ENCODE measurements around the gene AKAP6. TPM values are rescaled to one million over a fixed set of nuclear protein-coding genes. Genes with fewer than 3 reads are reported as not detected.

Gene AKAP6
- total and polyA plus RNA-seq, 2 experiments from 2014 or later, result 9.2 to 21.8 TPM

DNA sequence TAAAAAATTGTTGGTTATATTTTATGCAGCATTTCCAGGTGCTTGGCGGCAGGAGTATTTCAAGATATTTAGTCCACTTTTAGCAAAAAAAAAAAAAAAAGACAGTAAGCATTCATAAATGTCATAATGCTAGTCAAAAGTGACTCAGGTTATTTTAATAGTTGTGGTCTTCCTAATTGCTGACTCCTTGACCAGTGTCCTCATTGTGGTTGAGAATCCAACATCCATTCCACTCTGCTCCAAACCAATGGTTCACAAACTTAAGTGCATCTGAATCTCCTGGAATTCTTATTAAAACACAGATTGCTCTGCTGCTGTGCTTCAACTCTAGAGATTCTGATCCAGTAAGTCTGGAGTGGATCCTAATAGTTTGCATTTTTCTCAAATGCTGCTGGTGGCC lies 71.4 kb downstream of the AKAP6 start:
- Histone ChIP-seq H3K9me3 (ENCODE audit: low read depth) (no peaks in the 10 kb centered on the region), H3K27ac (no peak overlapping the region), H3K4me1 (ENCODE audit: low read depth) (peaks cover 6% of the 10 kb centered on the region), H3K36me3 (no peaks in the 10 kb centered on the region), H3K27me3 (no peaks in the 10 kb centered on the region), H3K4me3 (no peak overlapping the region)
- DNase-seq (ENCODE audit: low read depth in 1 of 2, low spot score in 1 of 2), result no peak
- TF ChIP-seq, protein P1, sequence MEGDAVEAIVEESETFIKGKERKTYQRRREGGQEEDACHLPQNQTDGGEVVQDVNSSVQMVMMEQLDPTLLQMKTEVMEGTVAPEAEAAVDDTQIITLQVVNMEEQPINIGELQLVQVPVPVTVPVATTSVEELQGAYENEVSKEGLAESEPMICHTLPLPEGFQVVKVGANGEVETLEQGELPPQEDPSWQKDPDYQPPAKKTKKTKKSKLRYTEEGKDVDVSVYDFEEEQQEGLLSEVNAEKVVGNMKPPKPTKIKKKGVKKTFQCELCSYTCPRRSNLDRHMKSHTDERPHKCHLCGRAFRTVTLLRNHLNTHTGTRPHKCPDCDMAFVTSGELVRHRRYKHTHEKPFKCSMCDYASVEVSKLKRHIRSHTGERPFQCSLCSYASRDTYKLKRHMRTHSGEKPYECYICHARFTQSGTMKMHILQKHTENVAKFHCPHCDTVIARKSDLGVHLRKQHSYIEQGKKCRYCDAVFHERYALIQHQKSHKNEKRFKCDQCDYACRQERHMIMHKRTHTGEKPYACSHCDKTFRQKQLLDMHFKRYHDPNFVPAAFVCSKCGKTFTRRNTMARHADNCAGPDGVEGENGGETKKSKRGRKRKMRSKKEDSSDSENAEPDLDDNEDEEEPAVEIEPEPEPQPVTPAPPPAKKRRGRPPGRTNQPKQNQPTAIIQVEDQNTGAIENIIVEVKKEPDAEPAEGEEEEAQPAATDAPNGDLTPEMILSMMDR (IDR thresholded peaks at IDR 0.05; ENCODE audit: low read depth, low read length), result no peak

DNA sequence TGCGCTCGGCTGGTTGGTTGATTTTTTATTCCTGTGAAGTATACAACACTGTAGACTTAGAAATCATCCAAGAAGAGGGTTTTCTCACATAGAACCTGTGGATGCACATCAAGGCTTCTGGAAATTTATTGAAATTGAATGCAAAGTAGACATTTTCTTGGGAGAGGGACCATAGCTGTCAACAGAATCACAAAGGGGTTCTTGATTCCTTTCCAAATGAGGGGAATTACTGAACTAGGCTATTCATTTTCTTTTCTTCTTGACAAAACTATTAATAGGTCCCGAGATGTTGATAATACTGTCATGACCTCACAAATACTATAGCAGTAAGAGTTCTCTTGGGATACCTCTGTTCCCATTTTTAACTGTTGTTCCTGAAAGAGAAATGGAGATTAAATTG lies 73.9 kb downstream of the AKAP6 start:
- DNase-seq (ENCODE audit: low read depth in 1 of 2, low spot score in 1 of 2), result no peak
- H3K9me3 ChIP-seq (ENCODE audit: low read depth), result no peaks in the 10 kb centered on the region
- no peak overlapping the region for H3K4me3 ChIP-seq
- peaks cover 9% of the 10 kb centered on the region for H3K4me1 ChIP-seq (ENCODE audit: low read depth)
- H3K27me3 ChIP-seq, result no peaks in the 10 kb centered on the region
- H3K36me3 ChIP-seq, result no peaks in the 10 kb centered on the region
- H3K27ac ChIP-seq, result no peak overlapping the region
- TF ChIP-seq, protein P1 (IDR thresholded peaks at IDR 0.05; ENCODE audit: low read depth, low read length), result no peak

DNA sequence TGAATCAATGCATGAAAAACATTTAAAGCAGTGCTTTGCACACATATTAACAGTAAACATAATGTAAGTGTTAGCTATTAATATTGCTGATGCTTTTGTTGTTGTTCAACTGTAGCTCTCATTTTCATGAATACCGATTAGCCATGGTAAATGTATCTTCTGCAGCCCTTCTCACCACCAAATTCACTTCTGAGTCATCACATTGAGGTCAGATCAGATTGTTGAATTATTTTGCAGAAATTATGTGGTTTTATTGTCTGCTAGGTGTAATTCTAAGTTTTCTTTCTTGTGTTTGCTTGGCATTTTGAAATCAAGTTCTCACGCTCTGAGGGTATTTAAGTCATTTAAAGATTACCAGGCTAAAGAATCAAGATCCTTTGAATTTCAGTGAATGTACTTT lies 74.6 kb downstream of the AKAP6 start:
- H3K4me1 ChIP-seq (ENCODE audit: low read depth), result peaks cover 9% of the 10 kb centered on the region
- no peak overlapping the region for H3K27ac ChIP-seq
- no peak overlapping the region for H3K4me3 ChIP-seq
- TF ChIP-seq, protein P1 (IDR thresholded peaks at IDR 0.05; ENCODE audit: low read depth, low read length), result no peak
- H3K36me3 ChIP-seq, result no peaks in the 10 kb centered on the region
- no peaks in the 10 kb centered on the region for H3K27me3 ChIP-seq
- no peaks in the 10 kb centered on the region for H3K9me3 ChIP-seq (ENCODE audit: low read depth)
- peak in 1 of 2 donors; percentile 17 for DNase-seq (ENCODE audit: low read depth in 1 of 2, low spot score in 1 of 2)

DNA sequence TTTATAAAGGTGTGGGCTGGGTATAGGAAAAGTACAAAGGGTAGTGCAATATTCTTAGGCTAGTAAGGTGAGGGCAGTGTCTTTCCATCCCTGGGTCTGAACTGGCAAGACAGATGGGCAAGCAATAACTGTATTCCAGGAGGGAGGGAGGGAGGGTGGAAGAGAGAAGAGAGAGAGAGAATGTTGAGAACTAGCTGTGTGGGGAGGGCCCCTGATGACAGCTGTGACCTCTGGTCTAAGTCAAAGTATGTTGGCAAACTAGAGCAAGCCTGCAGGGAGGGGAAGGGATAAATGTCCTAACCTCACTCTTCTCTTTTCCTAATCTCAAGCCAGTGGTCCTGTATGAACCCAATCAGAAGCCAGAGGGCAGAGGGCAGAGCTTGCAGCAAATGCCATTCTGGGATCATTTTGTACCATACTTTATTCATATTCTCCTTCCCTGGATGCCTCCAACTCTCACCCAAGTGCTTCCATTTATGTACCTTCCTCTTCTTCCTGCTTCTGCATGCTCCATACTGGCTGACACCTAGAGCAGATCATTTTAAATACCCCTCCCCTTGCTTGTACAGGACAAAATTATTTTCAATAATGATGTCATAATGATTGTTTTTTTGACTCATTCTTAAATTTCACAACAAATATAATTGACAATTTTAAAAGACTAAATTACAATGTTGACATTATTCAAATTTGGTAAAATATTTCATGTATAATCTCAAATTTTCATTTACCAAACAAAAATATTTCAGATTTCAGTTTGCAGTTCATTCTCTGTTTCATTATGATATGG lies 75.9 kb downstream of the AKAP6 start:
- DNase-seq (ENCODE audit: low read depth in 1 of 2, low spot score in 1 of 2), result peak; percentile 12 to 22
- TF ChIP-seq, protein P1 (IDR thresholded peaks at IDR 0.05; ENCODE audit: low read depth, low read length), result no peak
- Histone ChIP-seq H3K4me1 (ENCODE audit: low read depth) (peaks cover 9% of the 10 kb centered on the region), H3K27ac (no peak overlapping the region), H3K4me3 (no peak overlapping the region), H3K36me3 (no peaks in the 10 kb centered on the region), H3K9me3 (ENCODE audit: low read depth) (no peaks in the 10 kb centered on the region), H3K27me3 (no peaks in the 10 kb centered on the region)

DNA sequence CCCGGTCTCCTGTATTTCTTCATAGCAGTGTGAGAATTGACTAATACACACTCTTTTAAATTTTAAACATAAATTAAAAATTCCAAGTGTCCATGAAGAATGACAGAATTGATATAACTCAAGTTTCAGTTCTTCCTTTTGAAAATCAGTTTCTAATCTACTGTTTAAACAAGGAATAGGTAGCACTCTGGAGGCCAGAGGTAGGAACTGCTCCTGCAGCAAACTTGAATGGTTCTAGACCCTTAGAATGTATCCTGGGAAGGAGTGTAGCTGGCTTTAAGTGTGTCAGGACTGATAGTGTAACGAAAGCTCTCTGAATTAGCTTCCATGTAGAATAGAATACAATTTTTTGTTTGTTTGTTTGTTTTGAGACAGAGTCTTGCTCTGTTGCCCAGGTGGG lies 76.8 kb downstream of the AKAP6 start:
- Histone ChIP-seq H3K27me3 (no peaks in the 10 kb centered on the region), H3K4me1 (ENCODE audit: low read depth) (peaks cover 9% of the 10 kb centered on the region), H3K27ac (no peak overlapping the region), H3K36me3 (no peaks in the 10 kb centered on the region), H3K9me3 (ENCODE audit: low read depth) (no peaks in the 10 kb centered on the region), H3K4me3 (no peak overlapping the region)
- DNase-seq (ENCODE audit: low read depth in 1 of 2, low spot score in 1 of 2), result no peak
- TF ChIP-seq, protein P1 (IDR thresholded peaks at IDR 0.05; ENCODE audit: low read depth, low read length), result no peak
